ENCODE measurements around the gene PC. TPM values are rescaled to one million over a fixed set of nuclear protein-coding genes. Genes with fewer than 3 reads are reported as not detected.

PC gene
- total and polyA plus RNA-seq, 2 experiments from 2014 or later: 47.4 to 78.1 TPM

DNA sequence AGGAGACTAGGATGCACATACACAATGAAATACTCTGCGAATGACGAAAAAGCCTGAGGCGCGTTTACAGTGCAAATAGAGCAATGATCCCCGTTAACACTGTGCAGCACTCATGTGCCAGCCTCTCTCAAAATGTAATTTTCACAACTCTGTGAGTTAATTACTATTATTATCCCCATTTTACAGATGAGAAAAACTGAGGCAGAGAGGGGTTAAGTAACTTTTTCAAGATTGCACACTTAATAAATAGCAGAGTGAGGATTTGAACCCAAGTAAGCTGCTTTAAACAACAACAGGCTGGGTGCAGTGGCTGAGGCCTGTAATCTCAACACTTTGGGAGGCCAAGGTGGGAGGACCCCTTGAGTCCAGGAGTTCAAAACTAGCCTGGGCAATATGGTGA, 43.1 kb upstream of the PC start:
- no peaks in the 10 kb centered on the region for H3K9me3 ChIP-seq (ENCODE audit: low read depth)
- H3K4me2 ChIP-seq: no peak overlapping the region

DNA sequence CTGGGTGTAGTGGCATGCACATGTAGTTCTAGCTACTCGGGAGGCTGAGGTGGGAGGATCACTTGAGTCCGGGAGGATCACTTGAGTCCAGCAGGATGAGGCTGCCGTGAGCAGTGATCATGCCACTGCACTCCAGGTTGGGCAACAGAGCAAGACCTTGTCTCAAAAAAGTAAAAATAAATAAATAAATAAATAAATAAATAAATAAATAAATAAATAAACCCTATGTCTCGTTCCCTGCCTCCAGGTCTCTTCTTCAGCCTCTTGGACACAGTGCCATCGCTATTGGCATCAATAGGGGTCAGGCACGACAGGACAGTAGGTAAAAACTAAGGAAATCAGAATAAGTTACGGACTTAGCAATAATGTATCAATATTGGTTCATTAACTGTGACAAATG, 41.4 kb upstream of the PC start:
- no peak overlapping the region for H2AFZ ChIP-seq
- H3K27me3 ChIP-seq: no peaks in the 10 kb centered on the region
- no peak for DNase-seq (ENCODE audit: low spot score)
- H3K9me2 ChIP-seq (replicated peaks; ENCODE audit: insufficient read depth): no peaks in the 10 kb centered on the region
- H3K27ac ChIP-seq: no peak overlapping the region
- no peak for TF ChIP-seq EZH2phosphoT487 (IDR thresholded peaks at IDR 0.05; ENCODE audit: low read depth, severe bottlenecking, unreplicated experiment)
- TF ChIP-seq, protein P1, sequence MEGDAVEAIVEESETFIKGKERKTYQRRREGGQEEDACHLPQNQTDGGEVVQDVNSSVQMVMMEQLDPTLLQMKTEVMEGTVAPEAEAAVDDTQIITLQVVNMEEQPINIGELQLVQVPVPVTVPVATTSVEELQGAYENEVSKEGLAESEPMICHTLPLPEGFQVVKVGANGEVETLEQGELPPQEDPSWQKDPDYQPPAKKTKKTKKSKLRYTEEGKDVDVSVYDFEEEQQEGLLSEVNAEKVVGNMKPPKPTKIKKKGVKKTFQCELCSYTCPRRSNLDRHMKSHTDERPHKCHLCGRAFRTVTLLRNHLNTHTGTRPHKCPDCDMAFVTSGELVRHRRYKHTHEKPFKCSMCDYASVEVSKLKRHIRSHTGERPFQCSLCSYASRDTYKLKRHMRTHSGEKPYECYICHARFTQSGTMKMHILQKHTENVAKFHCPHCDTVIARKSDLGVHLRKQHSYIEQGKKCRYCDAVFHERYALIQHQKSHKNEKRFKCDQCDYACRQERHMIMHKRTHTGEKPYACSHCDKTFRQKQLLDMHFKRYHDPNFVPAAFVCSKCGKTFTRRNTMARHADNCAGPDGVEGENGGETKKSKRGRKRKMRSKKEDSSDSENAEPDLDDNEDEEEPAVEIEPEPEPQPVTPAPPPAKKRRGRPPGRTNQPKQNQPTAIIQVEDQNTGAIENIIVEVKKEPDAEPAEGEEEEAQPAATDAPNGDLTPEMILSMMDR (IDR thresholded peaks at IDR 0.05; ENCODE audit: poor library complexity): no peak
- no peak for TF ChIP-seq EZH2 (IDR thresholded peaks at IDR 0.05; ENCODE audit: borderline replicate concordance)
- H3K79me2 ChIP-seq: no peaks in the 10 kb centered on the region
- H3K4me1 ChIP-seq (ENCODE audit: insufficient read depth): no peaks in the 10 kb centered on the region
- H4K20me1 ChIP-seq (ENCODE audit: insufficient read depth, poor library complexity, severe bottlenecking): no peaks in the 10 kb centered on the region
- H3K4me3 ChIP-seq: no peak overlapping the region
- no peaks in the 10 kb centered on the region for H3K9me3 ChIP-seq (ENCODE audit: low read depth)
- H3K36me3 ChIP-seq (replicated peaks; ENCODE audit: insufficient read depth, low read depth): no peaks in the 10 kb centered on the region
- H3K4me2 ChIP-seq: no peak overlapping the region
- WGBS (ENCODE audit: low lambda C conversion rate, missing lambda C conversion rate): 98% methylated on average over 7 of the region's 7 CpGs

More for the DNA sequence above, 43.1 kb upstream of the PC start:
- Histone ChIP-seq H3K9me2 (replicated peaks; ENCODE audit: insufficient read depth) (no peaks in the 10 kb centered on the region), H3K4me3 (no peak overlapping the region), H3K27me3 (no peaks in the 10 kb centered on the region), H4K20me1 (ENCODE audit: insufficient read depth, poor library complexity, severe bottlenecking) (no peaks in the 10 kb centered on the region), H3K36me3 (replicated peaks; ENCODE audit: insufficient read depth, low read depth) (no peaks in the 10 kb centered on the region), H3K79me2 (no peaks in the 10 kb centered on the region), H2AFZ (no peak overlapping the region), H3K4me1 (ENCODE audit: insufficient read depth) (no peaks in the 10 kb centered on the region), H3K27ac (no peak overlapping the region)
- TF ChIP-seq EZH2 (IDR thresholded peaks at IDR 0.05; ENCODE audit: borderline replicate concordance) (no peak), EZH2phosphoT487 (IDR thresholded peaks at IDR 0.05; ENCODE audit: low read depth, severe bottlenecking, unreplicated experiment) (no peak)
- TF ChIP-seq, protein P1 (IDR thresholded peaks at IDR 0.05; ENCODE audit: poor library complexity): no peak
- whole genome bisulfite sequencing (ENCODE audit: low lambda C conversion rate, missing lambda C conversion rate): 95% methylated on average over 5 of the region's 5 CpGs
- DNase-seq (ENCODE audit: low spot score): no peak

DNA sequence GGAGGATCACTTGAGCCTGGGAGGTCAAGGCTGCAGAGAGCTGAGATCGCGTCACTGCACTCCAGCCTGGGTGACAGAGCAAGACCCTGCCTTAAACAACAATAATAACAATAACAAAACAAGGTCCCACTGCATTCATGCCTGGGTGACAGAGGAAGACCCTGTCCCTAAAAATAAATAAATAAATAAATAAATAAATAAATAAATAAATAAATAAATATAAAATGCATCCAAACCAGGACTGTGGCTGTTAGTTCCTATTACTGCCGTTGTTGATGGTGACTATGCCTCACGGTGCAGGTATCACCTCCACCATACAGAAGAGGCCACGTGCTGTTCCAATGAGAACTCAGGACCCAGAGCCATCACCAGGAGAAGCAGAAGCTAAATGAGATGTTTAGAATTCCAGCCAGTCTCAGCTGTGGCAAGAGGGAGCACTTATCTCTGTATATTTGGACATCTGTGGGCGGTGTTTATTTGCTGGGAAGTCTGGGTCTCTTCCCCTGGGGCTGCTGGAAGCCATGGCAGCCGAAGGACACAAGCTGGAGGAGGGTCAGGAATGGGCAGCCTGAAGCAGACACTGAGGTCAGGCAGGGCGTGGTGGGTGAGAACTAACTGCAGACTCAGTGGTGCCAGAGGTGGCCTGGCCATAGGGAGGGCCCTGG, 38.6 kb upstream of the PC start:
- no peaks in the 10 kb centered on the region for H3K9me3 ChIP-seq (ENCODE audit: low read depth)
- H3K27me3 ChIP-seq: no peaks in the 10 kb centered on the region
- no peaks in the 10 kb centered on the region for H4K20me1 ChIP-seq (ENCODE audit: insufficient read depth, poor library complexity, severe bottlenecking)
- no peaks in the 10 kb centered on the region for H3K4me1 ChIP-seq (ENCODE audit: insufficient read depth)
- H3K27ac ChIP-seq: no peak overlapping the region
- WGBS (ENCODE audit: low lambda C conversion rate, missing lambda C conversion rate): 56% methylated on average over 8 of the region's 8 CpGs
- TF ChIP-seq EZH2 (IDR thresholded peaks at IDR 0.05; ENCODE audit: borderline replicate concordance) (no peak), EZH2phosphoT487 (IDR thresholded peaks at IDR 0.05; ENCODE audit: low read depth, severe bottlenecking, unreplicated experiment) (no peak)
- TF ChIP-seq, protein P1 (IDR thresholded peaks at IDR 0.05; ENCODE audit: poor library complexity): no peak
- H3K4me3 ChIP-seq: no peak overlapping the region
- peak; percentile 31 for DNase-seq (ENCODE audit: low spot score)
- no peak overlapping the region for H2AFZ ChIP-seq
- no peak overlapping the region for H3K4me2 ChIP-seq
- no peaks in the 10 kb centered on the region for H3K36me3 ChIP-seq (replicated peaks; ENCODE audit: insufficient read depth, low read depth)
- no peaks in the 10 kb centered on the region for H3K79me2 ChIP-seq
- H3K9me2 ChIP-seq (replicated peaks; ENCODE audit: insufficient read depth): no peaks in the 10 kb centered on the region

Data from hepatocyte (in vitro differentiated cells).